ENCODE results near the gene CPB2.
A peak's percentile ranks its signal among the peaks of the same experiment; 100 is the strongest.

The CPB2 gene, protein sequence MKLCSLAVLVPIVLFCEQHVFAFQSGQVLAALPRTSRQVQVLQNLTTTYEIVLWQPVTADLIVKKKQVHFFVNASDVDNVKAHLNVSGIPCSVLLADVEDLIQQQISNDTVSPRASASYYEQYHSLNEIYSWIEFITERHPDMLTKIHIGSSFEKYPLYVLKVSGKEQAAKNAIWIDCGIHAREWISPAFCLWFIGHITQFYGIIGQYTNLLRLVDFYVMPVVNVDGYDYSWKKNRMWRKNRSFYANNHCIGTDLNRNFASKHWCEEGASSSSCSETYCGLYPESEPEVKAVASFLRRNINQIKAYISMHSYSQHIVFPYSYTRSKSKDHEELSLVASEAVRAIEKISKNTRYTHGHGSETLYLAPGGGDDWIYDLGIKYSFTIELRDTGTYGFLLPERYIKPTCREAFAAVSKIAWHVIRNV

DNA sequence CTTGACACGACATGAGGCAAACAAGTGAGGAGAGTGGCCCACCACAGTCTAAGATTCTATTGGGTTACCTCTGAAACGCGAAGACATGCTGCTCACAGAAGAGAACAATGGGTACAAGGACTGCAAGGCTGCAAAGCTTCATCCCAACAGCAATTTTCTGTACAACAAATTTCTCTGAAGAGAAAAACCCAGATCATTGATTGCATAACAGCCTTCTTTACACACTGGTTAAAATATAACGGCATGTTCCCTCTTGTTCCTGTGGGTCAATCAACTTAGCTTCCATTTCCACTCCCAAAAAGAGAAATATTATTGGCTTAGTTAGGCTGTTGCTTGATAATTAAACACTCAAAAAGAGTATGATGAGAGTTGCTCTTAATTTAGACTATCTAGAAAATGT, at the start of gene CPB2:
Gene CPB2 (minus strand): TSS at position 166 of the 400 bp plus-strand sequence. CDS start 24 bp downstream, at position 142.
- DNase-seq, result no peak

DNA sequence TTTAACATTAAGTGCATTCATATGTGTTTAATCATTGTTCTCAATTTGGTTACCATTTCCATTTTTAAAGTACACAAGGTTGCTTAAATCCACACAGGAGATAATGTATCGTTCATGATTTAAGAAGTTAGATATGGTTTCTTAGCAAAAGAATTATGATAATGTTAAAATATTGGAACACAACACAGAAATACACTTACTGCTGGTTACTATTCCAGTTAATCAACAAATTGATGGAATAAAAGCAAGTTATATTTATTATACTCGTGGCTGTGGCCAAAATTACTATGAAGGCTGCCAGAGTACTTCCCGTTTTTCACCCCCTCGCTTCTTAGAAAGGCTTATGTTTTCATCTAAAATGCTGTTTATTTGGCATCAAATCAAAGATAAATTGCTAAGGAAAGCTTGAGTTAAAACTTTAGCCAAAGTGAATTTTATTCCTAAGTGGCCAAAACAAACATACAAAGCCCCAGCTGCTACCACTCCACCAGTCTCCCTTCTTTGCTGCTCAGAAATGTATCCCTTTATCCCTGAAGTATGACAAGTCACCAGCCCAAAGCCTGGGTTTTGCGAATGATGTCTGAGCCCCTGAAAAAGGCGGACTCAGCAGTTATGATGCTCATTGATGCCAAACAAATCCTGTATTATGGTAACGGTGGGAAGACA, 49.4 kb upstream of the CPB2 start:
- no peak for DNase-seq

DNA sequence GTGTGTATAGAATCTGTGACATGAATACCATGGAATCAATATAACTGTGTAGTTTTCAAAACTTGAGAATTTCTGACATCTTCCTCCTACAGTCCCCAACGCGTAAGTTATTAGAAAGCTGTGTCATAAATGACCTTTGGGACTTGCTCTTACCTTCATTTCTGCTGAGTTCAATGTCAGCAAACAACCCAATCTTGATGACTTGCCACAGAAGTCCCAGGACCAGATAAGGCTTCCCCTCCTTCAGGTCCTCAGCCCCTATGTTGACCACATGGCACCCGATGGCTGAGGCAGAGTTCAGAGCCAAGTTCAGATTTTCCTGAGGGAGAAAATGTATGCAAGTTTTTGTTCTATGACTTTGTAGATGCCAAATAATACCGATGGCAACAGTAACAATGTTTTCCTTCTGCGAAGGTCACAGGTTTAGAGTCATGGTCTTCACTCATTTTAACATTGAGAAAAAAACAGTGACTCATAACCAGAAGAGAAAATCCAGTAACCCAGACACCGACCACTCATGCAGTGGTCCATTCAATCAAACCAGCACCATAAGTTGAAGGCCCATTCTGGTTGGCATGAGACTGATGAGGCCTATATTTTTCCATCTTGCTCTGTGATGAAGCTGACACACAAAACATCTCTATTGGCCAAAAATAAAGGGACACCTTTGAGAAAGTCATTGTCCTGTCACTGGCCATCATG, 47.9 kb upstream of the CPB2 start:
- no peak for DNase-seq

DNA sequence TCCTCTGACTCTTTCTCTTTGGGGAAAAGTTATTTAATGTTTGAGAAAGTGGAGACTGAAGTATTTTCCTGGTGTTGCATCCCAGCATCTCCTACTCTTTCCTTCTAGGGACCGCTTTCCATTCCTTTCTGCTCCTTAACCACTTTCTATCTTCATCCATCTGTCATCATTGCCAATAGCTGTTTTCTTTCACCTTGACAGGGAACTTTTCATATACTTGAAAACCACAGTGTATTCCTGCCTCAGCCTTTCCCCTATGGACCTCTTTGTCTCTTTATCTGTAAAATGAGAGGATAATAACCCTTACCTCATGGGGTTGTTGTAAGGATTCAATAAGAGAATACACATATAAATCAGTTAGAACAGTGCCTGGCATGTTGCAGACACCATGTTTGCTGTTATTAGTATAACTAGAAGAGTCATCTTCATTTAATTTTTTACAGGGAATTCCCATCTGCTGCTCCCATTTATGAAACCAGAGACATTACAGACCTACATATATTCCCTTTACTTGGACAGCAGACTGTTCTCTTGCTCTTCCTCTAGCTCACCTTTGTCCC, 45.4 kb upstream of the CPB2 start:
- no peak for DNase-seq

DNA sequence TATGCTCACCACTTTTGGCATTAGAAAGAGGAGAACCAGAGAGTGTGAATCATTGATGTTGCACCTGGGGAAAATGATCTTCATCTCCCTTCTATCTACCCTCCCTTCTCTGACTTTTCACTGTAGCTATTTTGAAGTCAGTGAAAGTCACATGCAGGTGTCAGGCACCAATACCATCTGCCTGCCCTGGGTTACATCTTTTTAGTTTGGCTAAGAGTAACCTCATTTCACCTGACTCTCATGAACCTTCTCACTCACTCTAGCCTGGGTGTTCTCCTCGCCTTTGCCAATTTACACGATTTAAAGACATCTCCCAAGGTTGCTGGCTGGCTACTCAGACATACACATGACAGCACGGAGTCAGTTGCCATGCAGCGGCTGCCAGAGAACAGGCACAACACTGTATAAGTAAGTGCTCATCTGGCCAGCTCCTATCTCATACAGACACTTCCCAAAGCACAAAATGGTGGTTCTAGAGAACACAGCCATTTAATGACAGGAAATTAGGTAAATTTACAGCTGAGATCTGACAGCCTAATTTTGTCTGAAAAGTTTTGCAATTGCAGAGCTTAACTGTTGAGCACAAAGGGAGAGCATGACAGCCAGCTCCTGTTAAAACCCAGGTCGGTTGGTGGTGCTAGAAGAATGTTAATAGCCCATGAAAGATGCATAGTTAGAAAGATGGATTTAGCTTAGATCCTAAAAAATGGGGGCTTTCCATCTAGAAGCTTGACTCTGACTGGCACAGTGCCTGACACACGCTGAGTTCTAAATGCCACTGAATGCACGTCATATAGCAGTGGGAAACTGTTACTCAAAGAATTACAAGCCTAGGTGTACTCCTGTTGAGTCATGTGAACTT, 44.7 kb upstream of the CPB2 start:
- DNase-seq, result peak; percentile 86

DNA sequence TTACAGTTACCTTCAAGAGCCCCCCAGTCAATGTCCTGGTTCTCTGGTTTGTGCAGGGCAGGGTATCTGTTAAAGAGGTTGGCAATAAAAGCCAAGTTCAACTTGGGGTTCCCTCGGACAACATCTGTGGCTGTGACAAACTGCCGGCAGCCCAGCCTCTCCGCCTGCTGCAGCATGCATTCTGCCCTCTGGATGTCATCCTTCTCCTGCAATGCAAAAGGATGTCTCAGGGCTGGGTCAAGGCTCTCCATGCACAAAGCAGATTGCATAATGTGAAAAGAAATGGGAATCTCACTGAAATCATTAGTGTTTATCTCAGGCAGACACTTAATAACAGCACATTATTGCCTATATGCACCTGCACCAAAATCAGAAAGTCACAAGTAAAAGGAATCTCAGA, 42.1 kb upstream of the CPB2 start:
- DNase-seq, result peak; percentile 24

DNA sequence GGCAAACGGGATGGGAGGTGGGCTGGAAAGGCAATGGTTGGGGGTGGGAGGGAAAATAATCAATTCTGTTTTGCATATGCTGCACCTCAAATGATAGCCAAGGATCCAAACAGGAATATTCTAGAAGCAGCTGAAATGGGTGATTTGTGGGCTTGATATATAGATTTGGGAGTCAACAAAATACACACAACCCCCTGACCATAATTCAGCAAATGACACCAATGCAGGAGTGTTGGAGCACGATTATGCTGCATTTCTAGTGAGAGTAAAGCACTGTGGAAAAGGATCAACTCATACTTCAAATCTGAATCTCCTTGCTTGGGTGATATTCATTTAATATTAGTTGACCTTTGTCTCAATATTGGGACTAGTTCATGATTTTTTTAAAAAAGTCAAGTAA, 41.1 kb upstream of the CPB2 start:
- DNase-seq, result no peak

DNA sequence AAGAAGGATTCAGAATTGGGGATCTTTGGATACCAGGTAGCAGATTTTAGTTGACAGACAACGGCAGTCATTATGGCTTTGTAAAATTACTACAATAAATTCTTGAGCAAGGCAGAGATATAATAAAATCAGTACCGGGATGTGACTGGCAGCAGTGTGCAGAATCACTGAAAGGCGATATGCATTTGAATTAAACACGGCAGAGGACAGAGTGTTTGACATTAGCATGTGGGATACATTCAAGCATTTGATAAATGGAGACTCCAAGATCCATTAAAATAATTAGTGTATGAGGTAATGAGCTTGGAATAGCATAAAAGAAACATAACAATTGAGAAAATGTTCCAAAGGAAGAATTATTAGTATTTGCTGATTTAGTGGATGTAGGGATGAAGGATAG, 40.3 kb upstream of the CPB2 start:
- no peak for DNase-seq

DNA sequence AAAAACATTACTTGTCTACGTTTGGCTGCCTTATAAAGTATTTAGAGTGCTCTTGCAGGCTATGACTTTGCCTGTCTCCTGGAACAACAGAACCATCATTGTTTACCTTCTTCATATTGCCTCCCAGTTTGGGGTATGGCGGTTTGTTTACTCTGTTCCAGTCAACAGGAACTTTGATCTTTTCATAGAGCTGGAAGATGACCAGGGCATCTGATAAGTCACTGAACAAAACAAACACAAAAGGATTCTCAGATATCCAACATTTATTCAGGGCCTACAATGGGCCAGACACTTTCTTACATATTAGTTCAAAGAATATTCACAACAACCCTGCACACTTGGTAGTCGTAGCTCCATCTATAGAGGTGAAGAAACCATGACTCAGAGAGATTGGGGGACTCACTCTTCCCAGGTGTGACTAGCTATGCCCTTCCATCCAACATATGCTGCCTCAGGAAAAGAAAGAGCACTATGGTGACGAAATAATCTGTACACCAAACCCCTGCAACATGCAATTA, 38.4 kb upstream of the CPB2 start:
- no peak for DNase-seq

DNA sequence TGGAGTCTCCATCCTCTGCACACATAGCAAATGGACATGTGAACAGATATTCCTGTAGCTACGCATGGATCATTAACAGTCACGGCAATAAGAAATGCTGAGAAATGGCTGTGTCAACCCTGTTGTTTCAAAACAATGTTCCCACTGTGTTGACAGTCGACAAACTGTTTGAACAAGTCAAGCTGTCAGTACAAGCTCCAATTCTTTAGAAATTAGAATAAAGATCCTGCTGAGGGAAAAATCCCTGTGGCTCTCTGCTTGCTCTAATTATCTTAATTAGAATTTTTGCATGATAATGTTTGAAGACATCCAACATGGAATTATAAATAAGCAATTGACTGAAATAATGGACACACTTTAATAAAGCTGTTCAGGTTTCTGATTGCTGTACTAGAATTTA, 37.9 kb upstream of the CPB2 start:
- DNase-seq, result no peak

DNA sequence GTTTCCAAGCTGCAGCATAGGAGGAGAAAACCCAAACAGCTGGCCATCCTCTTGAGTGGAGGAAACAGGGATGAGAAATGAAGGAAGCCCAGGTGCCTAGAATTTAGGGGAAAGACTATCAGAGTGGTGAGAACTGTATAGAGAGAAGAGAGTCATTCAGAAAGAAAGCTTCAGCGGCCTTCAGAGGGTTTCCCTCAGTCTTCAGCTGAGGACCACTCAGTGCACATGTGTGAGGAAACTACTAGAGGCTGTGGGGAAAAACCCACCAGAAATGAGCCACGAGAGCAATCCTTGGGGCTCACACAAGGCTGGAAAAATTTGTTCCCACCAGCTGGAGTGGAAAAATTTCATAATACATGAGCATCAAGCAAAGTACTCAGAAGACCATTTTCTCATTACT, 35.2 kb upstream of the CPB2 start:
- DNase-seq, result no peak

DNA sequence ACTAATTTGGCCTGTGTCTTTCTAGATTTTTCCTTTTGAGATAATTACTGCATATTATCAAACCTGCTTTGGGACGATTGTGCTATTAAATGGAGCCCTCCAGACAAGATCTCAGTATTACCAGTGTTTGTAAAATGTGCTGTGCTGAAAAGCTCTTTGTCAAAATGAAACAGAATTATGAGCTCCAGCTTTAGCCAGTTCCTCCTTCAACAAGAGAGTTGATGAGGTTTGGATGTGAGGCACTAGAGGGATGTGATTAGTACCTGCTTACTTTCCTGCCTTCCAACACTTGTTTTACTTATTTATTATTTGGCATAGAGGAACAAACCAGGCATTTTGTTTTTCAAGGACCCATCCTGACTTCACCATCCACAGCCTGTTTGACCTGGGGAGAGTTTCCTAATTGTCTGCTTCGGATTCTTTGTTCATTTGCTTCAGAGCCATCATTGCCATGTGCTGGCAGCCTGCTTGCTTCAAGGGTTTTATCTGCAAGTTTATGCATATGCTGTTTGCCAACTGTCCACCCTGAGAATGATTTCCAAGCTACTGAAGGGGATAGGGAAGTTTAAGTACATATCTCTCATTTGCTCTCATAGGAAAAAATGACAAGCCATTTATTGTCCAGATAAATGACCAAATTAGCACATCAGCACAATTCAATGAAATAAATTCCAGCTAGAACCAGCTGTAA, 32.9 kb upstream of the CPB2 start:
- DNase-seq, result no peak

DNA sequence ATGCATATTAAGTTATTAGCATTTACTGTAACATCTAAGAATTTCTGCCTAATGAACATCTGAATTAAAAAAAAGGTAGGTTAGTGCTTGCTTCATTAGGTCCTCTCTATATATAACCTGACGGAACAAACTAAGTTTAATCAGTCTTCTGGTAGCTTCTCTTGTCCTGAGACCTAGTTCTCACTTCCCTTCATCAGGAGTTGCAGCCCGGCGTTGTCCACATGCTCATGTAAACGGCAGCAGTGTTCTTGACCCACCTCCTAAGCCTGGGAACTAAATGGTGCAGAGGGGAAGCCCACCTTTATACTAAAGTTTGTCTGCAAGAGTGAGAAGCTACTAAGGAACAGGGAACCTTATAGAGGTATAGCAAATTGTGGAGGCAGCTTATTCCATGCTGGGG, 31.9 kb upstream of the CPB2 start:
- no peak for DNase-seq

DNA sequence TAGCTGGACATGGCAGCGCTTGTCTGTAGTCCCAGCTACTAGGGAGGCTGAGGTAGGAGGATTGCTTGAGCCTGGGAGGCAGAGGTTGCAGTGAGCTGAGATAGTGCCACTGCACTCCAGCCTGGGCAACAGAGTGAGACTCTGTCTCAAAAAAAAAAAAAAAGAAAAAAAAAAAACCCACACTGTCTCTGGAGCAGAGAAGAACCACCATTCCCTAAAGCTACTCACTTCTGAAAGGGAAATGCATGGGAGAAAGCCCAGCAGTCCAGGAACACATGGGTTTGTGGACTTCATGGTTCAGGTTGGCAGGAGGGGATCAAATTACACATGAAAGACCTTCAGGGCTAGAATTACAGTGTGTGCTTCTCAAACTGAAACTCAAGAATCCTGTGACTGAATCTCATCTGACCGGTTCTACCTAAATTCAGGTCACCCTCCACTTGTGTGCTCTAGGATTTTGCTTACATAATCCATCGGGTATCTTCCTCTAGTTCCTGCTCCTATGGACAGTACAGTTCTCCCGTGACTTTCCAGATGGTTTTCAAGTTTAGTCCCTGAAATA, 30.2 kb upstream of the CPB2 start:
- no peak for DNase-seq

DNA sequence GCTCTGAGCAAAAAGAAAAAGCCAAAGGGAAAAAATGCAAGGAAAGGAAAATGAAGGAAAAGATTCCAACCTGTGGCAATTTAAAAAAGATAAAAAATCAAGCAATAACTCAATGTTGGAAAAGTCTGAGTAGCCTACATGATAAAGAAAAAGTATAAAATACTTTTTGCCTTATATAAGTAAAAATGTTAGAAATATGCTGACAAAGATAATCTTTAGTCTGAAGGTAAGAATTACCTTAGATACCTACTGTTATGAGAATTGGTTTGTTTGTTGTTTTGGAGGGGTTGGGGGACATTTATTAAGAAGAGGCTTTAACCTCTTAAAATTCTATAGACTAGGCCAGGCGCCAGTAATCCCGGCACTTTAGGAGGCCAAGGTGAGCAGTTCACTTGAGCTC, 29.7 kb upstream of the CPB2 start:
- no peak for DNase-seq

DNA sequence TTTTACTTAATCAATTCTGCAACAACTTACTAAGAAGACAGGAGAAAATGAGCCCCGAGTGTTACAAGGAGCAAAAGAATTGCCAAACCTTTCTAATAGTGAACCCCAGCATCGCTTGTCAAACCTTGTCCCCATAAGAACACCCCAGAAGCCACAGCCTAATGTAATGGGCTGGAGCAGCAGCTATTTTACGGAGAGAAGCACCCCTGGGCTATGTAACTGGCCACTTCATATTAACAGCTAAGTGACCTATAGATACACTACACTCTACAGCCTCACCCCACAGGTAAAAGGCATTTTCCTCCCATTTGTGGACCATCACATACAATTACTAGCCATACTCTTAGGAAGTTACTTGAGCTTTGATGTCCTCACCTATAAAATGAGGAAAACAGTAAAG, 27.3 kb upstream of the CPB2 start:
- no peak for DNase-seq

DNA sequence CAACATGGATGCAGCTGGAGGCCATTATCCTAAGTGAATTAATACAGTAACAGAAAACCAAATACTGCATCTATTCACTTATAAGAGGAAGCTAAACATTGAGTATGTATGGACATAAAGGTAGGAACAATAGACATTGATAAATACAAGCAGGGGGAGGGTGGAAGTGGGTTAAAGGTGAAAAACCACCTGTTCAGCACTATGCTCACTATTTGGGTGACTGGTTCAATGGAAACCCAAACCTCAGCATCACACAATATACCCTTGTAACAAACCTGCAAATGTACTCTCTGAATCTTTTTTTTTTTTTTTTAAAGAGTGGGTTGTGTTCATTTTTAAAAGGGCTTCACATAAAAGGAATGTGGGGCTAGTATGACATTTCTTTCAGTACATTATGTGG, 26.9 kb upstream of the CPB2 start:
- DNase-seq, result no peak

DNA sequence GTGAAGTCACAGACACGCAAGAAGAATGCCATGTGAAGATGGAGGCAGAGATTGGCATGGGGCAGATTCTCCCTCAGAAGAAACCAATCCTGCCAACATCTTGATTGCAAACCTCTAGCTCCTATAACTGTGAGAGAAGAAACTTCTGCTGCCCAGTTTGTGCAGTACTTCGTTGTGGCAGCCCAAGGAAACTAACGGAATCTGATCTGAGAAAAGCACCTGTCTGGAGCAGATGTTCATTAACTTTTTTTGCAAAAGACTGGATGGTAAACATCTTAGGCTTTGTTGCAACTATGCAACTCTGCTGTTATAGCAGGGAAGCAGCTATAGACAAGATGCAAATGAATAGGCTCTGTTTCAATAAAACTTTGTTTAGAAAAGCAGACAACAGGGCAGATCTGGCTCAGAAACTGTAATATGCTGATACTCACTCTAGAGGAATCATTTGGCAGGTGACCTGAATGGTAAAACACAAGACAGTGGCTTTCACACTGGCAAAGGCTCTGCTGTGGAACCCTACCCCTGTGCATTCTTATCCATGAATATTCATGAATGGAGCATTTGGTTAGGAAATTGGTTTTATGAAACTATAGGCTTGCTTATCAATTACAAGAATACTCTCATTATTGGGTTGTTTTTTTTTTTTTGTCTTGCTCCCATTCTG, 25.3 kb upstream of the CPB2 start:
- no peak for DNase-seq

DNA sequence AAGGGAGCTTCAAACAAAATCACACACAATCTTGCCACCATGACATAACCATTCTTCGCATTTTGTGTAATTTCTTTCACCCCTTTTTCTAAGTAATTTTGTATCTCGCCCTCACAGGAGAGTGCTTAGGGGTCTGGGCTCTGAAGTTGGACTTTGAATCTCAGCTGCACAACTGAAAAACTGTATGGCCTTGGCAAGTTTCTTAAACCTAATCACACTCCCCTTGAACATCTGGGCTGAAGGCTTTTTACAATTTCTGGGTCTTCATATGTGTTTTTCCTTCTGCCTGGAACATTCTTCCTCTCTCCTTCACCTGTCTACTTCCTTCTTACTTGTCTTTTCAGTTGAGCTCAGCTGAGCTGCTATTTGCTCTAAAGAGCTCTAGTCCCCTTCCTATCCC, 24.3 kb upstream of the CPB2 start:
- no peak for DNase-seq

DNA sequence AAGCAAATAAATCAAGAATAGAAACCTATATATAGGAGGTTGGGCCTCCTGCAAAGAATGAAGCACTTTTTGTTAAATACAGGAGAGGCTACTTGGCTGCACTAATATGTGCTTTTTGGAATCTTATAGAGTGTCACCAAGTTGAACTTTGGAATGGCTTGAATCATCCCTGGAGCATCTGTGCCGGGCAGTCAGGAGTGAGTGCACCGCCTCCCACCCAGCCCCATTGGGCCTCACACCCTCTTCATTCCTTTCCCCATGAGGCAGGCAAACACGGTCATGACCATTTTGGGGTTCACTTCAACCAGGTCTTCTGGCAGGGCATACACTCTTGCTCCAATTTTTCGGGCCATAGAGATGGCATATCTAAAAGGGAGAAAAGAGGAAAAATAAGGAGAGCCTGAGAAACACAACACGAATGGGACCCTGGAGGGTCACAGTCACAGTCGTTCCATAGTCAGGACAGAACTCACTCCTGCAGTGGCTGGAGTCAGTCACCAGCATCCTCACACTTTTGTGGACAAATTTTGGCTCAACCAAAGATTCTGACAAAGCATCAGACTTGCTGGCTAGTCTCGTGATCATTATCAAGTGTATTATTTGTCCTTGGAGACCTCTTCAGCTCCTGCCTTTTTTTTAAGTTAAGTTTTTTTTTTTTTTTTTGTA, 22.7 kb upstream of the CPB2 start:
- DNase-seq, result no peak
